ENCODE measurements around the gene BID. TPM values are rescaled to one million over a fixed set of nuclear protein-coding genes. Genes with fewer than 3 reads are reported as not detected.

Gene BID
- total RNA-seq, 1 experiment from 2014 or later: 66.7 TPM

DNA sequence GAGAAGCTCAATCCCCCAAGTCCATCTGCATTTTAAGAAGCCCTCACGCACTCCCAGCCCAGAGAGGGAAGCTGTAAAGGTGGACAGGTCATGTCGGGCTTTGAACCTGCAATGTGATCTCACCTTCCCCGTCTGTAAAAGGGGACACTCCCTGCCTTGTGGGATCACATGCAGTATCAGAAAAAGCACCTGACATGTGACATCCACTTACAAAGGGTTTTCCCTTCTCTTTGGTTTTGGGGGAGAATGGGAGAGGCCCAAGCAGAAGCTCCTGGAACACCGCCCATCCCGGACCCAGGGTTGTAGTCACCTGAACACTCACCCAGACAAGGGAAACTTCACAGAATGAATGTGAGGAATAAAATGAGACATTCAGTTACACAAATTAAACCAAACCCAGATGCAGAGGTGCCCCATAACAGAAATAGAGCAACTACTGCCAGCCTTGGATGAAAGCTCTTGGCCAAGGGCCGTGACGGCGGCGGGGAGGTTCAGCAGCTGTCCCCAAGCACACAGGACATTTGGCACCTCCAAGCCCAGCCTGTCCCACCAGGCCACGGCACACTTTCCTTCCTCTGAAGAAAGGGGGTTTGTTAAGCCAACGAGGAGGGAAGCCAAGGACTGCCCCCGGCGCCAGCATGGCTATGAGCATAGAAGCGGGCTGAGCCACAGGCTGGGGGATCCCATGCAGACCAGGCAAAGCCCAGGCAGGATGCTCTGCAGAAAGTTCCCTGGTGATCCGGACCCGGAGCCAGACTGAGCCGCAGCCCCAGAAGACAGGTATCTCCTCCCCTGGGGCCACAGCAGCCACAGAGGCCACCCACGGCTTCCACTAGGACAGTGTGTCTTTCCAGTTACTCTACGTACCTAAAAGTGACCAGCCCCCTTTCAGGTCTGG lies 3.8 kb downstream of the BID start:
- ATAC-seq: no peak
- no peaks in the 10 kb centered on the region for H3K36me3 ChIP-seq (ENCODE audit: control insufficient read depth, insufficient read depth, low read length)
- no TSS peak for BruUV-seq (replicated peaks)
- H3K9me3 ChIP-seq (ENCODE audit: control insufficient read depth, insufficient read depth, low read depth, low read length): no peaks in the 10 kb centered on the region
- in situ Hi-C loops (cut with HindIII; ENCODE audit: low pct_unique_long_range_greater_than_20kb, low sequenced_read_pairs): no loop called here
- no peaks in the 10 kb centered on the region for H3K27me3 ChIP-seq (ENCODE audit: control insufficient read depth, insufficient read depth, low read length)
- no peak for TF ChIP-seq POLR2AphosphoS5 (IDR thresholded peaks at IDR 0.05; ENCODE audit: low read depth, low read length)
- TF ChIP-seq TCF7L2 (IDR thresholded peaks at IDR 0.05; ENCODE audit: low read depth, low read length): no peak
- TF ChIP-seq REST (IDR thresholded peaks at IDR 0.05; ENCODE audit: insufficient read depth in 1 of 2, low read depth in 2 of 2, low read length in 1 of 2): no peak
- no peak for TF ChIP-seq SIN3A (IDR thresholded peaks at IDR 0.05; ENCODE audit: borderline replicate concordance, insufficient read depth, low read depth, low read length)
- TF ChIP-seq CTCF (IDR thresholded peaks at IDR 0.05): no peak
- H3K4me3 ChIP-seq (ENCODE audit: low read depth in 2 of 2, low read length in 2 of 2): no peak overlapping the region
- no peak overlapping the region for H3K27ac ChIP-seq (ENCODE audit: low read length)
- intact Hi-C loops (cut with micrococcal nuclease; ENCODE audit: unreplicated experiment): no loop called here
- H3K4me1 ChIP-seq (ENCODE audit: control insufficient read depth, insufficient read depth, low read length): peaks cover 23% of the 10 kb centered on the region
- ChIA-PET CTCF (no interaction called here), POLR2A (no interaction called here)
- no peak for DNase-seq (ENCODE audit: low read depth, low spot score)

- no peak for DNase-seq (ENCODE audit: low read depth, low spot score)
- no peaks in the 10 kb centered on the region for H3K27me3 ChIP-seq (ENCODE audit: control insufficient read depth, insufficient read depth, low read length)
- in situ Hi-C loops (cut with HindIII; ENCODE audit: low pct_unique_long_range_greater_than_20kb, low sequenced_read_pairs): no loop called here
- no peaks in the 10 kb centered on the region for H3K36me3 ChIP-seq (ENCODE audit: control insufficient read depth, insufficient read depth, low read length)
- TF ChIP-seq TCF7L2 (IDR thresholded peaks at IDR 0.05; ENCODE audit: low read depth, low read length): no peak
- no peak for TF ChIP-seq POLR2AphosphoS5 (IDR thresholded peaks at IDR 0.05; ENCODE audit: low read depth, low read length)
- no peak for TF ChIP-seq REST (IDR thresholded peaks at IDR 0.05; ENCODE audit: insufficient read depth in 1 of 2, low read depth in 2 of 2, low read length in 1 of 2)
- no peak for TF ChIP-seq CTCF (IDR thresholded peaks at IDR 0.05)
- TF ChIP-seq SIN3A (IDR thresholded peaks at IDR 0.05; ENCODE audit: borderline replicate concordance, insufficient read depth, low read depth, low read length): no peak
- ATAC-seq: no peak
- ChIA-PET CTCF (no interaction called here), POLR2A (no interaction called here)
- no peaks in the 10 kb centered on the region for H3K9me3 ChIP-seq (ENCODE audit: control insufficient read depth, insufficient read depth, low read depth, low read length)
- H3K4me3 ChIP-seq (ENCODE audit: low read depth in 2 of 2, low read length in 2 of 2): no peak overlapping the region
- no TSS peak for BruUV-seq (replicated peaks)
- no peak overlapping the region for H3K27ac ChIP-seq (ENCODE audit: low read length)
- peaks cover 17% of the 10 kb centered on the region for H3K4me1 ChIP-seq (ENCODE audit: control insufficient read depth, insufficient read depth, low read length)
- intact Hi-C loops (cut with micrococcal nuclease; ENCODE audit: unreplicated experiment): no loop called here
Measured at GRCh38 chr22:17769716-17770082, 4.6 kb downstream of the BID start.
